Measurements from ENCODE around the gene CLDN22.

CLDN22 gene

DNA sequence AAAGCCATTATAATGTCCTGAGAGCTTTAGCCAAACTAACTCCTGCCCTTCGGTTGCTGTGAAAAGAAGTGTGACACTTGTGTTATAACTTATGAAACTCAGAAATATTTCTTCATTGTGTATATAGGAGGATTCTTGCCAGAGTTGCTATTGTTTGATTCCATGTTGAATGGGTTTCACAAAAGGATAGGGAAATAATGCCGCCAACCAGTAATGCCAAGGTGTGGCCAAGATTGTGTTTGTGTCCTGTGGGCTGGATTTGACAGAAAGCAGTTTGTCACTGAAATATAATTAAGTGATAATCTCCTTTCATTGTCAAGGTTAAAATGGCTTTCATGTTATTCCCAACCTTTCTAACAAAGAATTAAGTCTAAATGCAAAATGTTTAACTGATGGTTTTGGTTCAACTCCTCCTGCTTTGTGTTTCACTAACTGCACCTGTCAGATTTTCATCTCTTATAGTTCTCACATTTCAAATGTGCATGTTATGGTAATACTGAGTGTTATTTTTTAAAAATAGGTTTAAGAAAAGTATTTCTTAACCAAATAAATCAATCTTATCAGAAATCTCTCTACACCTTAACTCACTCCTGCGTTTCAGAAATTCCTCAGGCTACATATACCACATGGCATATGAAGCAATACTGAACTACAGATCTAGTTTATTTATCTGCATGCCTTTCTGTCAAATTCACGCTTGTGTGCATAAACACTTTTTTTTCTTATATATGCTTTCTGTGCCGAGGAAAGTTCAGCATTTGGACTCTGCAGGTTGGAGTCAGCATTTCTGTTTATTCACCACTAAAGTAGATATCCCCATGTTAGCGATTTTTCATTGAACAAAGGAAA is at the start of gene CLDN22:
Gene CLDN22 (minus strand): TSS at position 66 of the 849 bp plus-strand sequence. CDS start 58 bp downstream, at position 8.
- no peak within 1 kb of the TSS for H3K27ac ChIP-seq
- H3K4me3 ChIP-seq = no peak within 1 kb of the TSS
- TF ChIP-seq, protein P1, sequence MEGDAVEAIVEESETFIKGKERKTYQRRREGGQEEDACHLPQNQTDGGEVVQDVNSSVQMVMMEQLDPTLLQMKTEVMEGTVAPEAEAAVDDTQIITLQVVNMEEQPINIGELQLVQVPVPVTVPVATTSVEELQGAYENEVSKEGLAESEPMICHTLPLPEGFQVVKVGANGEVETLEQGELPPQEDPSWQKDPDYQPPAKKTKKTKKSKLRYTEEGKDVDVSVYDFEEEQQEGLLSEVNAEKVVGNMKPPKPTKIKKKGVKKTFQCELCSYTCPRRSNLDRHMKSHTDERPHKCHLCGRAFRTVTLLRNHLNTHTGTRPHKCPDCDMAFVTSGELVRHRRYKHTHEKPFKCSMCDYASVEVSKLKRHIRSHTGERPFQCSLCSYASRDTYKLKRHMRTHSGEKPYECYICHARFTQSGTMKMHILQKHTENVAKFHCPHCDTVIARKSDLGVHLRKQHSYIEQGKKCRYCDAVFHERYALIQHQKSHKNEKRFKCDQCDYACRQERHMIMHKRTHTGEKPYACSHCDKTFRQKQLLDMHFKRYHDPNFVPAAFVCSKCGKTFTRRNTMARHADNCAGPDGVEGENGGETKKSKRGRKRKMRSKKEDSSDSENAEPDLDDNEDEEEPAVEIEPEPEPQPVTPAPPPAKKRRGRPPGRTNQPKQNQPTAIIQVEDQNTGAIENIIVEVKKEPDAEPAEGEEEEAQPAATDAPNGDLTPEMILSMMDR (IDR thresholded peaks at IDR 0.05) = no peak
- DNase-seq (ENCODE audit: low spot score) = no peak

DNA sequence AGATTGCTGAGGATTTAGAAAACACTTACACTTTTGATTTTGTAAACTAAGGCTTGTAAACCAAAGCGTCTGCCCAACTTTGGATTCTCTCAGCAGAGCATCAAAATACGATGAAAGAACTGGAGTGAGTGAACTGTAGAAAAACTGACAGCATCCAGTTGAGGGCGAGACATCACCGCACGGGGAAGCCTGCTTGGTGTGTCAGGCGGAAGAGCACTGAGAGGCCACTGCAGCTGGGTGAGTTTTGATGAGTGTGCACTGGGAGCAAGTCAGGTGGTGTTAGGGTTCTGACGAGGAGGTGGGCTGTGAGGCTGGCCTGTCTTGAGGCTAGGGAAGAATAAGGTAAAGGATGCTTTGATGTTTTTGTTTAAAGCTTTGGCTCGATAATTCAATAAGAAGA is 49.0 kb upstream of the CLDN22 start:
- TF ChIP-seq, protein P1 (IDR thresholded peaks at IDR 0.05) = no peak
- no peak overlapping the region for H3K4me3 ChIP-seq
- DNase-seq (ENCODE audit: low spot score) = no peak
- no peak overlapping the region for H3K27ac ChIP-seq

DNA sequence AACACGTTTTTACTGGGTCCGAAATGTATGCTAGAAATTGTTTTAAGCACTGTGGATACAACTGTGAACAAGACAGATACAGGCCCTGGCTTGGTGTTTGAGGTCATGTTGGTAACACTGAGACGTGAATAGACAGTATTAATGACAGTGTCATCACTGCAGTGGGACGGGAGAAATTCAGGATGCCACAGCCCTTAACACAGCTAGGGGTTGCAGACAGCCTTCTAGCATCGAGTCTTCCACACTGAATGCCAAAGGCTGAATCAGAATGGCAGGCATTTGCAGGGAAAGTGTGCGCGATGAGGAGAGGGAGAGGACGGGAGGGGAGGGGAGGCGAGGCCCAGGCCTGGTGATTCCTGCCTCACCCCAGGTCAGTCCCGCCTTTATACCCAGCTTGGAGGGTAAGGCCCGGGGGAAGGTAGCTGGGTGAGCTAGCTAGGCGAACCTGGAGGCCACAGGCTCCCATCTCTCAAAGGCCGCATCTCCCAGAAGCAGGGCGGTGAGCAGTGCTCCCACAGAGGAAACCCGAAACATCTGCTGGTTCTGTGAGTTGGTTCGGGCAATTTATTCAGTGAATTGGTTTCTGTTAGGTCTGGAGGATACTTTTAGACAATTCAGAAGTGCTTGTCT is 46.2 kb upstream of the CLDN22 start:
- H3K27ac ChIP-seq = no peak overlapping the region
- DNase-seq (ENCODE audit: low spot score) = no peak
- TF ChIP-seq, protein P1 (IDR thresholded peaks at IDR 0.05) = no peak
- H3K4me3 ChIP-seq = no peak overlapping the region

DNA sequence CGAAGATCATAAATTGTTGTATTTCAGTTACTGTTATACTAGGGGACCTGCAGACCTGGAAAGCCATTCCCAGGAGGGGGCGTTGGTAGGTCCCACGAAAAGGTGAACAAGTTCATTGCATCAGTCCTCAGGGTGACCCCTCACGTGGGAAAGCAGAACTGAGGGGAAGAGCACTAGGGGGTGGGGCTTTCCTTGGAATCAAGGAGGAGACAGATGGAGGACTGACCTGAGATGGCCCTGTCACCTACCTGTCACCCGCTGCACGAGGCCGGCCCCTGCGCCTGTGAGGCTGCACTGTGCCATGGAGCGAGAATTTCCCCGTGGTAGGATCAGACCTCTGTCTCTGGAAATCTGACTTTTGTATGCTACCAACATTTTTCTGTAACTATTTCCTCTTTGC is 43.9 kb upstream of the CLDN22 start:
- TF ChIP-seq, protein P1 (IDR thresholded peaks at IDR 0.05) = no peak
- DNase-seq (ENCODE audit: low spot score) = no peak
- Histone ChIP-seq H3K4me3 (no peak overlapping the region), H3K27ac (no peak overlapping the region)

DNA sequence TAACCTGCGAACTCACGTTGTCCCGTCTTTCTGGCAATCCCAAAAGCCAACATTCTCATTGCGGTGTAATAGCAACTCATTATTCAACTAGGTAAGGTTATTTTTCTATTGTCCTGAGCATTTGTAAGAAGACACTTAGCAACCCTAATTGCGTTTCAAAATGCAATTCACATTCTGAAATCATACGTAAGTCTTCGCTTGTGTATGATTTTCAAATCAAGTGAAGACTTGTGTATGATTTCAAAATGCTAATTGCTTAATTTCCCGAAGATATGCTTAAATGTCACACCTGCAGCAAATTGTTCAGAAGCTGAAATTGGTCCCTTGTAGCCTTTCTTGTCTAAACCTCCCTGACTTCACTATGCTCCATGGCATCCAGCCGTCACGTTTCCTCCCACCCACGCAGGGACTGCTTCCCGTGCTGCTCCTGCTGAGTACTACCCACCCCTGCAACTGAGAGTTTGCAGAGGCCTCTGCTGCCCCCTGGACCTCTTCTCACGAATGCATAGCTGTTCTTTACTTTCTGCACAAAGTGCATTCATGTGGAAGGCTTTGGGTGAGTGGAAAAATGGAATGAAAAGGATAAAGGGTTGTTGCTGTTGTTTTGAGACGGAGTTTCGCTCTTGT is 43.0 kb upstream of the CLDN22 start:
- DNase-seq (ENCODE audit: low spot score) = no peak
- Histone ChIP-seq H3K4me3 (no peak overlapping the region), H3K27ac (no peak overlapping the region)
- TF ChIP-seq, protein P1 (IDR thresholded peaks at IDR 0.05) = no peak

DNA sequence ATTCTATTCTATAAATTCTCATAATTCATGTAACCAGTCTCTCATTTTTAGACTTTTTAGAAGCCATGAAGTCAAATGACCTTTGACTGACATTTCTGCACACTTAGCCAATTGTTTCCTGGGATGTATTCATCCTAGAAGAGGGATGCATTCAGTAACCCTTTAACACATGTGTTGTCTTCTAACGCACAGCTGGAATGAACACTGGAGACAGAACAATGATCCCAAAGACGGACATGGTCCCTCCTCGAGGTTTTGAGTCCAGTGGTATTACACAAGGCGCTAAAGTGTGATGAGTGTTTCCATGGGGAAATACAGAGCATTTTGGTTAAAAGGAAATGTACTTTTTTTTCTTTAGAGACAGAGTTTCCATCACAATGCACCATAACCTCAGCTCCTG is 42.0 kb upstream of the CLDN22 start:
- no peak overlapping the region for H3K4me3 ChIP-seq
- DNase-seq (ENCODE audit: low spot score) = no peak
- TF ChIP-seq, protein P1 (IDR thresholded peaks at IDR 0.05) = no peak
- H3K27ac ChIP-seq = no peak overlapping the region

Measured in coronary artery (tissue), 2 donors.